LNCAP (cell line): ENCODE measurements around the gene SOS1.

Experiments used
- CTCF ChIP-seq: fragments of 450-650 bp; IDR thresholded peaks from 2 replicates; pipeline ENCODE4 v1.5.1; 2017; ENCODE audit warnings: mild to moderate bottlenecking

SOS1 gene

GRCh38 chr2:39120771-39121522, at the start of gene SOS1:
Gene SOS1 (minus strand): TSS chr2:39121051. CDS start chr2:39120422, 629 bp downstream.
- TF ChIP-seq CTCF, result no peak

GRCh38 chr2:39164089-39164488, 43.2 kb upstream of the SOS1 start:
- no peak for TF ChIP-seq CTCF

GRCh38 chr2:39160982-39161381, 40.1 kb upstream of the SOS1 start:
- TF ChIP-seq CTCF, result no peak

GRCh38 chr2:39159283-39159682, 38.4 kb upstream of the SOS1 start:
- TF ChIP-seq CTCF, result no peak

- TF ChIP-seq CTCF, result no peak
Measured at GRCh38 chr2:39158351-39158750, 37.5 kb upstream of the SOS1 start.

- TF ChIP-seq CTCF, result no peak
Measured at GRCh38 chr2:39156846-39157245, 36.0 kb upstream of the SOS1 start.

- TF ChIP-seq CTCF, result no peak
Measured at GRCh38 chr2:39156107-39156506, 35.3 kb upstream of the SOS1 start.

- TF ChIP-seq CTCF, result no peak
Measured at GRCh38 chr2:39154944-39155343, 34.1 kb upstream of the SOS1 start.
